Measurements from ENCODE around the gene YY1.
A peak's percentile ranks its signal among the peaks of the same experiment; 100 is the strongest.

YY1 gene

GRCh38 chr14:100192250-100192671 is 46.7 kb upstream of the YY1 start:
- TF ChIP-seq ZFP30 (CRISPR knock-in tag; IDR thresholded peaks at IDR 0.05) = no peak
- TF ChIP-seq CSRNP3 (CRISPR knock-in tag; IDR thresholded peaks at IDR 0.05) = no peak
- no peak for TF ChIP-seq SNAI2 (CRISPR knock-in tag; IDR thresholded peaks at IDR 0.05)
- no peak for TF ChIP-seq ZNF8 (CRISPR knock-in tag; IDR thresholded peaks at IDR 0.05)
- no peak for TF ChIP-seq TOX (CRISPR knock-in tag; IDR thresholded peaks at IDR 0.05; ENCODE audit: borderline replicate concordance)
- TF ChIP-seq, protein P1, sequence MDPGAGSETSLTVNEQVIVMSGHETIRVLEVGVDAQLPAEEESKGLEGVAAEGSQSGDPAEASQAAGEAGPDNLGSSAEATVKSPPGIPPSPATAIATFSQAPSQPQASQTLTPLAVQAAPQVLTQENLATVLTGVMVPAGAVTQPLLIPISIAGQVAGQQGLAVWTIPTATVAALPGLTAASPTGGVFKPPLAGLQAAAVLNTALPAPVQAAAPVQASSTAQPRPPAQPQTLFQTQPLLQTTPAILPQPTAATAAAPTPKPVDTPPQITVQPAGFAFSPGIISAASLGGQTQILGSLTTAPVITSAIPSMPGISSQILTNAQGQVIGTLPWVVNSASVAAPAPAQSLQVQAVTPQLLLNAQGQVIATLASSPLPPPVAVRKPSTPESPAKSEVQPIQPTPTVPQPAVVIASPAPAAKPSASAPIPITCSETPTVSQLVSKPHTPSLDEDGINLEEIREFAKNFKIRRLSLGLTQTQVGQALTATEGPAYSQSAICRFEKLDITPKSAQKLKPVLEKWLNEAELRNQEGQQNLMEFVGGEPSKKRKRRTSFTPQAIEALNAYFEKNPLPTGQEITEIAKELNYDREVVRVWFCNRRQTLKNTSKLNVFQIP (CRISPR knock-in tag; IDR thresholded peaks at IDR 0.05; ENCODE audit: borderline replicate concordance, low read depth) = no peak
- TF ChIP-seq TSHZ2 (CRISPR knock-in tag; IDR thresholded peaks at IDR 0.05) = no peak
- TF ChIP-seq ARNTL (CRISPR knock-in tag; IDR thresholded peaks at IDR 0.05; ENCODE audit: borderline replicate concordance, low read depth) = no peak
- TF ChIP-seq BACH2 (CRISPR knock-in tag; IDR thresholded peaks at IDR 0.05; ENCODE audit: borderline replicate concordance) = no peak
- TF ChIP-seq, protein P2, sequence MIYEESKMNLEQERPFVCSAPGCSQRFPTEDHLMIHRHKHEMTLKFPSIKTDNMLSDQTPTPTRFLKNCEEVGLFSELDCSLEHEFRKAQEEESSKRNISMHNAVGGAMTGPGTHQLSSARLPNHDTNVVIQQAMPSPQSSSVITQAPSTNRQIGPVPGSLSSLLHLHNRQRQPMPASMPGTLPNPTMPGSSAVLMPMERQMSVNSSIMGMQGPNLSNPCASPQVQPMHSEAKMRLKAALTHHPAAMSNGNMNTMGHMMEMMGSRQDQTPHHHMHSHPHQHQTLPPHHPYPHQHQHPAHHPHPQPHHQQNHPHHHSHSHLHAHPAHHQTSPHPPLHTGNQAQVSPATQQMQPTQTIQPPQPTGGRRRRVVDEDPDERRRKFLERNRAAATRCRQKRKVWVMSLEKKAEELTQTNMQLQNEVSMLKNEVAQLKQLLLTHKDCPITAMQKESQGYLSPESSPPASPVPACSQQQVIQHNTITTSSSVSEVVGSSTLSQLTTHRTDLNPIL (CRISPR knock-in tag; IDR thresholded peaks at IDR 0.05; ENCODE audit: low read depth) = no peak
- no peak for TF ChIP-seq PPARA (CRISPR knock-in tag; IDR thresholded peaks at IDR 0.05; ENCODE audit: borderline replicate concordance)
- no peak for ATAC-seq

DNA sequence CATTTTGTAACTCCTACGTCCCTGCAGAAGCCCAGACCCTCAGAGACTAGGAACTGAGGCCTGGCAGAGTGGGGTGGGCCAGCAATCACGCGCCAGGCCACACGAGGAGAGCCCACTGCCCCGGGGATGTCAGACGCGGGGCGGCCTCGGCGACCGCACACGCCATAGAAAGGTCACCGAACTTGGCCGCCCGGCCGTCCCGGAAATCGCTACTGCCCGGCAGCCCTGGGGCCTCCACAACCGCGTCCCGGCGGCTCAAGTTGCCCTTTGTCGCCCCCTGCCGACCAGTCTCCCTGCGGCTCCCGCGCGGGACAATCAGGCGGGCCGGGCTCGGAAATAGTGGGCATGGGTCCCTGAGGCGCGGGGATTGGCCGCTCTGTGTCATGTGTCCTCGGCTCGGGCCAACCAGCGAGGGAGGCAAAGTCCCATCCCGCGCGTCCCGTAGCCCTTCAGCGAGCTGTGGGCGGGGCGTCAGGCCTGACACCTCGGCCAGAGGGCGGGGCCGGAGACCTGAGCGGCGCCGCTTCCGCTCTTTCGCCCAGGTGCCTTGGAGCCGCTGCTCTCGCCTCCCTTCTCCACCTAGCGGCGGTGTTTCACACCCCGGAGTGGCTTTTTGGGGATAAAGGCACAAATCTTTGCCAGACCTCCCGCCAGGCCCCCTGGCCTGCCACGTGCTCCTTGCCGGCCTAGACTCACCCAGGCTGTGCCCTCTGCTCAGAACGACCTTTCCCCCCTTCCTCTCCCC is 46.1 kb upstream of the YY1 start:
- peak; percentile 100 for ATAC-seq
- no peak for TF ChIP-seq ESRRG (CRISPR knock-in tag; IDR thresholded peaks at IDR 0.05)
- TF ChIP-seq TSHZ2 (CRISPR knock-in tag; IDR thresholded peaks at IDR 0.05) = no peak; the same call in 1 of the 2 replicates
- 0 out of 2 replicates have a peak, but pooled peaks have one; percentile 16 for TF ChIP-seq ZNF8 (CRISPR knock-in tag; IDR thresholded peaks at IDR 0.05)
- no peak for TF ChIP-seq ZC3H10 (CRISPR knock-in tag; IDR thresholded peaks at IDR 0.05)
- TF ChIP-seq ZFP3 (CRISPR knock-in tag; IDR thresholded peaks at IDR 0.05) = peak; percentile 92
- 0 out of 2 replicates have a peak, but pooled peaks have one; percentile 59 for TF ChIP-seq GLIS3 (CRISPR knock-in tag; IDR thresholded peaks at IDR 0.05)
- TF ChIP-seq TCF4 (CRISPR knock-in tag; IDR thresholded peaks at IDR 0.05; ENCODE audit: borderline replicate concordance) = no peak; the same call in 1 of the 2 replicates
- TF ChIP-seq CSDC2 (CRISPR knock-in tag; IDR thresholded peaks at IDR 0.05) = peak; percentile 51; the same call in 1 of the 2 replicates

All from SK-N-SH treated with all-trans-retinoic acid at 6 μM for 48 hours (cell line).